ENCODE results near the gene NBAS.
"Not testable (repeated sequence)": the region's sequence is repeated elsewhere in the genome, so short reads cannot be mapped to it uniquely, and the experiment has no call there.

Gene NBAS

DNA sequence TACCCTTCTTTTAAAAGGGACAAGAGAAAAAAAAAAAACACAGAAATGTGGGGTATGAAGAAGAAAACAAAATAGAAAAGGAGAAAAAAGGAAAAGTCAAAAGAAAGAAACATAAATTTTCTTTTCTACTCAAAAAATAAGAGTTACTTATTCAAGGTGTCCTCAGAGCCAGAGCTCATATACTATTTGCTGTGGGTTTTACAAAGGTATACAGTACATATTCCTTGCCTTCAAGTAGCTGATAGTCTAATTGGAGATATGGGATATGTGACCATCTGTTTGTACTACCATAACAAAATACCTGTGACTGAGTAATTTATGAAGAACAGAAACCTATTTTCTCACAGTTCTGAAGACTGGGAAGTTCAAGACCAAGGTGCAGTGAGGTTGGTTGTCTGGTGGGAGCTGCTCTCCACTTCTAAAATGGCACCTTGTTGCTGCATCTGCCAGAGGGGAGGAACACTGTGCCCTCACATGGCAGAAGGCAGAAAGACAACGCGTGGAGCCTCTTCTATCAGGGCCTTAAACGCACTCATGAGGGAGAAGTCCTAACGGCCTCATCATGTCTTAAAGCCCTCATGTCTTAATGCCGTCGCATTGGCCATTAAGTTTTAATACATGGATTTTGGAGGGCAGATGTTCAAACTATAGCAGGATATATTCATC lies 33.9 kb downstream of the NBAS start:
- no peak for DNase-seq

DNA sequence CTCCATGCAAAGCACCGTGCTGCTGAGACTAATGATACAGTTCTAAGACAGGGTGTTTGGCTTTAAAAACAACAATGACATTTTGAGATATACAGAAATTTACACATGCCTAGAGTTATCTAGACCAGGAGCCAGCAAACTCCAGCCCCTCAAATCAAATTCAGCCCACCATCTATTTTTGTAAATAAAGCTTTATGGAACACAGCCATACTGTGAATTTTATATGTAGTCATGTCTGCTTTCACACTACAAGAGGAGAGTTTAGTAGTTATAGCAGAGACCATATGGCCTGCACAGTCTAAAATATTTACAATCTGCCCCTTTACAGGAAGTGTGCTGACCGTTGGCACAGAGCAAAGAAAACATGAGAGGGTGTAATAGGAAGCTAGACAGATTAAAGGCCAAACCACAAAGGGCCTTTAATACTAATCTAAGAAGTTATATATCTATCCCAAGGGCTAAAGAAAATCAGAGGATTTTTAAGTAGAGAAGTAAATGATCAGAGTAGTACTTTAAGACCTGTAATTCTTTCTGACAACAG lies 39.4 kb downstream of the NBAS start:
- no peak for DNase-seq

DNA sequence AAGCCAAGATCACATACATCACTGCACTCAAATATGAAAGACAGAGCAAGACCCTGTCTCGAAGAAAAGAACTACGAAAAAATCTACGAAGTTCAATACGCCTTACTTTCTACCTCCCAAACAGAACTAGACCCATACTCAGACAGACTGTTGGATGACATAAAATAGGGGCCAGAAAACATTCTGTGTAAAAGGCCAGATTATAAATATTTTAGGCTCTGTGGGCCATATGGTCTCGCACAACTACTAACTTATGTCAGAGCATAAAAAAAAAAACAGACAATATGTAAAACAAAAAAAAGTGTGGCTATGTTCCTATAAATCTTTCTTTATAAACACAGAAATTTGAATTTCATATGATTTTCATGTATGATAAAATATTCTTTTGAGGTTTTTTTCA lies 40.8 kb downstream of the NBAS start:
- no peak for DNase-seq

DNA sequence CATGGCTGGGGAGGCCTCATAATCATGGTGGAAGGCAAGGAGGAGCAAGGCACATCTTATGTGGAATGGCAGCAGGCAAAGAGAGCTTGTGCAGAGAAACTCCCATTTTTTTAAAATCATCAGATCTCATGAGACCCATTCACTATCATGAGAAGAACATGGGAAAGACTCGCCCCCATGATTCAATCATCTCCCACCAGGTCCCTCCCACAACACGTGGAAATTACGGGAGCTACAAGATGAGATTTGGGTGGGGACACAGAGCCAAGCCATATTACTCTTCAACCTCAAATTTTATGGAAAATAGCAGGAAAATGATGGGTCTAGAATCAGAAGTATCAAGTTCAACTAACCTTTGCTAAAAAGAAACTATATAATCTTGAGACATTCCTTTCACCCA lies 42.4 kb downstream of the NBAS start:
- not testable (repeated sequence) for DNase-seq

DNA sequence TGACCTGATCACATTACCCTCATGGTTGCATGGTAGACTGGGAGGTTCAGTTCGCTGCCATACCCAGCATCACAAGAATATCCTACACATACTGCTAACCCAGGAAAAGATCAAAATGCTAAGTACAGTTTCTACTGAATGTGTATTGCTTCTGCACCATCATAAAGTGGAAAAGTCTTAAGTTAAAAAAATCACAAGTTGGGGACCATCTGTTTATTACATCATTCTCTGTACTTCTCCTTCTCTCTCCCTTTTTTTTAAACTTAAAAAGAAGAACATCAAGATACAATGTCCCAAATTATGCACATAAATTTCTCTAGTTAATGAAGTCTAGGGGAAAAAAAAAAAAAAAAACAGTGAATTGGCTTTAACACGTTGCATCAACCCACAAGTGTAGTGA lies 43.3 kb downstream of the NBAS start:
- DNase-seq, result no peak

DNA sequence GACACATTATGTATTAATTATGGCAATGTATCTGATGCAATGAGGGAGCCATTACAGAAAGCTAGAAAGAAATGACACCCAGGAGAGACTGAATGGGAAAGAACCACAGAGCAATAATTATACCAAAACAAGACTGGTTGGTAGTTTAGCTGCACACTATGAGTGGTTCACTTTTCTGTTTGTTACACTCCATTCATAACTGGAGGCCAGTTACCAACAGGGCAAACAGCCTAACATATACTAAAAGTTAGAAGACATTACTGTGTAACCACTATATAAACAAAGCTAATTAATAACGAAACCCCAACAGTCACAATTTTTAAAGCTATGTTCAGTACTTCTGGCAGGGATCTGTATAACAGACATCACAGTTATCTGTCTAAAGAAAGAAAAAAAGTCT lies 49.4 kb downstream of the NBAS start:
- DNase-seq, result no peak

DNA sequence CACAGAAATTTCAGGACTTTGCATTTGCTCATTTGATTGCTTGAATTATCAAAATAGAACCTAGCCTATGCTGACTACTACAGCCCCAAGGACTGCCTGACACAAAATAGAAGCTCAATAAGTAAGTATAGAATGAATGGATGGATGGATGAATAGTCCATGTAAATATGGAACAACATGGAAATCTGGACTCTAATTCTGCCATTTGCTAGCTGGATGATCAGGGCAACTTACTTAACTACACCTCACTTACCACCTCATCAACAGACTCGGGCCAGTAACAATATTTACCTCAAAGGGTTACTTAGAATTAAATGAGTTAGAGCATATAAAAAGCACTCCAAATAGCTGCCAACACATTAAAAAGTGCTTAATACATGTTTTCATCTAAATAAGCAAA lies 50.6 kb downstream of the NBAS start:
- DNase-seq, result no peak

DNA sequence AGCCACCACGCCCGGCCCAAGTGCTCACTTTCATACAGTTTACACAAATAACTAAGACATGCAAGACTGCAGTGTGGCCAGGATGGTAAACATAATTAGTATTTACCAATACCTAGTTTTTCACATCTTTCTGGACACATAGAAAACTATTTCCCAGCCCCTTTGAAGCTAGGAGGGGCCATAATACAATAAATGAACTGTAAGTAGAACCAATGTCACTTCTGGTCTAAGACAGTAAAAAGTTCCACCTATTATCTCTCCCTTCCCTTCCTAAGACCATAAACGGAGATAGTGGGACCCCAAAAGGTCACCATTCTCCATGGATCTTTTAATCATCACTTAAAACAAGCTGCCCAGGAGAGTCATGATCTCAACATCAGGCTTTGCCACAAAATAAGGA lies 51.0 kb downstream of the NBAS start:
- DNase-seq, result no peak

DNA sequence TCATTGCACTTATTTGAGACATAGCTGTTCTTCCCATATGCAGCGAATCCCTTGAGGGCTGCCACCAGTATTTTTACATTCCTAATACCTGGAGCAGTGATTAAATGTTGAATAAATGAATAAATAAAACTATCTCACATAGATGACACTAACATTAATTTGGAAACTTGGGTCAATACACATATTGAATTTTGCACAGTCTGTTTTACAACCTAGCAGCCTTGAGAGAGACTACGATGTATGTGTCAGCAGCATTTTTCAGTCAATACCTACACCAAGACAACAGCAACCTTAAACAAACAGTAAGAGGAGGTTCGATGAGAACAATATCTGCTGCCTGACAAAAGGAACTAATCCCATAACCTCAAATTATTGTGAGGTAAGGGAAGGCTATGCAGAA lies 53.4 kb downstream of the NBAS start:
- DNase-seq, result no peak

DNA sequence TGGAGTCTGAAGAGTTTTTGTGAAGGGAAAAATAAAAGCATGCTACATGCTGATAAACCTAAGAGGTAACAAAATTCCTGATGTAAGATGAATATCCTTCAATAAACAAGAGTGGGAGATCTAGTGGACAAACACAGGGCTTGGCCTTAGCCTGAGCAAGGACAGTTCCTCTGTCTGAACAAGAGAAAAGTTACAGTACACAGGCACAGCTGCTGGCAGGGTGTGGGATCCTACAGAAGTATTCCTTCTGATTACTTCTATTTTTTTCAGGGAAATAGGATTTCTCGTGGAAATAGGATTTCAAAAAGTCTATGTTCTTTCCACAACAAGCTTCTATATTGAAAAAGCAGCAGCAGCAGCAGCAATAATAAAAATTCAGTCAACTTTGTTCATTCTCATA lies 54.1 kb downstream of the NBAS start:
- DNase-seq, result no peak

DNA sequence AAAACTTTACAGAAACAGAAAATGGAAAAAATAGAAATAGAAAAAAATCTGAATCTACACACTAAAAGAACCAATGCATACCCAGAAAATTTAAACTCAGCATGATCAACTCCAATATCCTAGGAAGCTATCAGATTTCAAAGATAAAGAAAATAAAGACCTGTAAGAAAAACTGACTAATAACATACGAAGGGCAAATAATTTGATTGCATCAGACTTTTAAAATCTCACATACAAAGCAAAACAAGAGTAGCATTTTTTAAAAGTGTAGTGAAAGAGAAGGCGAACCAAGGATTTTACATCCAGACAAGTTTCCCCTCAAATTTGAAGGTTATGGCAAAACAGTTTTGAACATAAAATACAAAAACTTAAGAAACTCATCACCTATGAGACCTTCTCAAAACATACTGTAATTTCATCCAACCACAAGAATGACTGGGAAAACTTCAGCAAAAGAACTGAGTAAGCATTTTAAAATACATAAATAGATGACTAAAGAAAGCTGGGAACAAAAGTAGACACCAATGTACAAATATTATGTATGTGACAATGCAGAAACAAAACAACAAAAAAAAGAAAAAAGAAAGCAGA lies 54.8 kb downstream of the NBAS start:
- DNase-seq, result no peak

DNA sequence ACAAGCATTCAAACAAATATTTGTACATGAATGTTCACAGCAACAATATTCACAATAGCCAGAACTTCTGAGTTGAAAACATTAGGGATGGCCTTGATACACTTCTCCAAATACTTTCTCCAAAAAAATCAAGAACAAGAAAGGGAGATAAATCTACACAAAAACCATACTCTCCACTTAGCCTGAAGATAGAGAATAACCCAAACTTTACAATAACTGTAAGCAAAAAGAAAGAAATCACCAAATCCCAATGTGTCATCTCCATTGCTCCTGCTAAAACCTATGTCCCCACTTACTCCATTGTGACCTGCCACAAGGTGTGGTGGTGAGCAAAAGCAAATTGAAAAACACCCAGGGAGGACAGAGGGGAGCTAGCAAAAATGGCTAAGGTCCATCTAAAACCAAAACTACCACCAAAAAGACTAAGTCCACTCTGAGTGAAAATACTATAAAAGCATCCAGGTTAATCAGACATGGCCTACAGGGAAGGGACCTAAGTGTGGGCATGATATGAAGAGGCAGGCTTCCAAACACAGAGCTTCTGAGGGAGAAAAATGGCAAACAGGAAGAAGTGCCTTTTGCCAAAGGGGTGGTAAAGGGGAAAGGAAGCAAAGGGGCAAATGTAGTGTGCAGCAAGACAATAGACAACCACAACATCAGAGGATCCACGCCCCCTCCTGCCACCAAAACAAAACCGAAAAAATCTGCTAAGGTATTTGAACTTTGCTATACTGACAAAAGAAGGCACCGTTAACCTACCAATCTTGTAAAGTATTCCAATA lies 56.1 kb downstream of the NBAS start:
- DNase-seq, result no peak

DNA sequence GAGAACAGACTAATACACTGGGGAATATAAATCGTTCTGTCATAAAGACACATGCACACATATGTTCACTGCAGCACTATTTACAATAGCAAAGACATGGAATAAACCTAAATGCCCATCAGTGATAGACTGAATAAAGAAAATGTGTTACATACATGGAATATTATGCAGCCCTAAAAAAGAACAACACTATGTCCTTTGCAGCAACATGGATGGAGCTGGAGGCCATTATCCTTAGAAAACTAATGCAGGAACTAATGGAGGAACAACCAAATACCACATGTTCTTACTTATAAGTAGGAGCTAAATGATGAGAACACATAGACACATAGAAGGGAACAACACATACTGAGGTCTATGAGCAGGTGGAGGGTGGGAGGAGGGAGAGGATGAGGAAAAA lies 61.9 kb downstream of the NBAS start:
- DNase-seq, result not testable (repeated sequence)

DNA sequence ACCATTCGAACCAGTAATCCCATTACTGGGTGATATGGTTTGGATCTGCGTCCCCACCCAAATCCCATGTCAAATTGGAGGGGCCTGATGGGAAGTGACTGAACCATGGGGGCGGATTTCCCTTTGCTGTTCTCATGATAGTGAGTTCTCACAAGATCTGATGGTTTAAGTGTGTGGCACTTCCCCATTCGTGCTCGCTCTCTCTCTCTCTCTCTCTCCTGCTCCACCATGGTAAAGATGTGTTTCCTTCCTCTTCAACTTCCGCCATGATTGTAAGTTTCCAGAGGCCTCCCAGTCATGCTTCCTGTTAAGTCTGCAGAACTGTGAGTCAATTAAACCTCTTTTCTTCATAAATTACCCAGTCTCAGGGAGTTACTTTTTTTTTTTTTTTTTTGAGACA lies 62.6 kb downstream of the NBAS start:
- no peak for DNase-seq

DNA sequence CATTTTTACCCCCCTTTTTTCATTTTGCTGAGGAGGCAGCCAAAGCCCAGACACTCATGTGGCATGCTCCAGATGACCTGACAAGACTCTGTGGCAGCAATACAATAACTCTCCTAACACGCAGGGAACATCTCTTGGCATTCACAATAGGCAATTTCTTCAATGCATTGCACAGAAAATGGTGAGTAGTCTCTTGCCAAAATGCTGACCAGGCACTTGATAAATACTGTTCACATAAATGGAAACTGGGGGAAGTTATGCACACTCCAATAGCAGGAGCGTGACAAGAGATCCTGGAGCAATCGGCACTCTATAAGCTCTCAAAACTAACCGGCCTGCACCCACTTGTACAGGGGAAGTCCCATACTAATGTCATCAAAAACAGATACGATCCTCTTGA lies 66.3 kb downstream of the NBAS start:
- no peak for DNase-seq

DNA sequence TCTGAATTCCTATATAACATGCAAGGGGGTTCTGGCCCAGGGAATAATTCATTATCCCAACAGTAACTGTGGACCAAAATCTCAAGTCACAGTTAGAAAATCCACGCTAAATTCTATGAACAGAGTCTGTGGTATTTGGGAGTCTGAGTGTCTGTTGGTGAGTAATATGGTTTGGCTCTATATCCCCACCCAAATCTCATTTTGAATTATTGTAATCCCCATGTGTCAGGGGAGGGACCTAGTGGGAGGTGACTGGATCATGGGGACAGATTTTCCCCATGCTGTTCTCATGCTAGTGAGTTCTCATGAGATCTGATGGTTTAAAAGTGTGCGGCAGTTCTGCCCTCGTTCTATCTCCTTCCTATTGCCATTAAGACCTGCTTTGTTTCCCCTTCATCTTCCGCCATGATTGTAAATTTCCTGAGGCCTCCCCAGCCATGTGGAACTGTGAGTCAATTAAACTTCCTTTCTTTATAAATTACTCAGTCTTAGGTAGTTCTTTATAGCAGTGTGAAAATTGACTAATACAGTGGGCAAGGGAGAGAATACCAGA lies 68.3 kb downstream of the NBAS start:
- no peak for DNase-seq

DNA sequence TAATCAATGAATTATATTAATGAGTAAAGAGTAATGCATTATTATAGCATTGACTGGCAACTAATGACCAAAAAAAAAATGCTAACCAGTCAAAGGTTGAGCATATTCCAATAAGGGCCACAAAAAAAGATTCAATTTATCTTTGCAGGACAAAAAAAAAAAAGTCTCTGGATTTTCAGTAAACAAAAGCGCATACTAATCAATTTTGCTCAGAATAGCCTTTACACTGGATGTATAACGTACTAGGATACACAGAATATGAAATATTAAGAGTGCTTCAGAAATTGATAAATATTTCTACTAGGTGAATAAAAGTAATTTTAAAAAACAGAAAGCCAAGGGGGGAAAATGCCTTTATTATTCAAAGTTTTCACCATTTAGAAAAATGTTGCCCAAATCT lies 74.4 kb downstream of the NBAS start:
- DNase-seq, result no peak

DNA sequence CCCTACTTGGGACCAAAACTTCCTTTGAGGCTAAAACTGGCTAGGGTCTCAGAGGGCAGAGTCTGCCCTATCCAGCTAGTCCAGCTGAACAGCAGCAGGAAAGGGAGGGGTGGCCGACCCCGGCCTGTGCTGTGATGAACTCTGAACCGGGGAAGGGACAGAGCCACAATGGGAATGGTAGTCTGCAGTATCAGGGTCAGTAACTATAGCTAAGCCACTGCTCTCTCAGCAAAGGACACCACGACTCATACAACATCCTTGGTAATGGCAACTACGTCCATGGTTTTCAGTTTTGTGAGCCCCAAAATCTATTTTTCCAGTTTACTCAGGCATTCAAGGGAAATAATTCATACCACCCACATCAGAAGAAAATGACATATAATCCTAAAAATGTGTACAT lies 75.2 kb downstream of the NBAS start:
- DNase-seq, result no peak

DNA sequence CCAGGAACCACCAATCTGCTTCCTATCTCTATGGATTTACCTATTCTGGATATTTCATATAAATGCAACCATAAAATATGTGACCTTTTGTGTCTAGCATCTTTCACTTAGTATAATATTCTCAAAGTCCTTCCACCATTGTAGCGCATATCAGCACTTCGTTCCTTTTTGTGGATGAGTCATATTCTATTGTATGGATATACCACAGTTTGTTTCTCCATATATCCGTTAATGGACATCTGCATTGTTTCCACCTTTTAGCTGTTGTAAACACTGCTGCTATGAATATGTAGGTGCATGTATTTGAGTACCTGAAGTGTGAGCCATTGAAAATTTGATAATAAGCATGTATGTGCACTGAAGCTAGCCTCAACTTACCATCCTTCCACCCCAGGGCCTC lies 80.1 kb downstream of the NBAS start:
- DNase-seq, result no peak

DNA sequence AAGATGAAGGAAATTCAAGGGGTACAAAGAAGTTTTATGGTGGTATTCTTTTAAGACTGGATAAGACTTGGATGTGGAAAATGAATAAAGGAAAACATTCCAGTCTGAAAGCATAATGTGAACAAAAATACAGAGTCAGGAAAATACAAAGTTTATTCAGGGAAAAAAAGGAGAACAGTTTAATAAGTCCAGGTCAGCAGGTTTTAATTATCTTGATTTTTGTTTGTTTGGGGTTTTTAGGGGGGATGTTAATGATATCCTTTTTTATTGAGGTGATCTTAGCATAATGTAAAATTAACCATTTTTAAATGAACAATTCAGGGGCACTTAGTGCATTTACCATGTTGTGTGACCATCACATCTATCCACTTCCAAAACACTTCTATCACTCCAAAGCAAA lies 80.6 kb downstream of the NBAS start:
- no peak for DNase-seq

DNA sequence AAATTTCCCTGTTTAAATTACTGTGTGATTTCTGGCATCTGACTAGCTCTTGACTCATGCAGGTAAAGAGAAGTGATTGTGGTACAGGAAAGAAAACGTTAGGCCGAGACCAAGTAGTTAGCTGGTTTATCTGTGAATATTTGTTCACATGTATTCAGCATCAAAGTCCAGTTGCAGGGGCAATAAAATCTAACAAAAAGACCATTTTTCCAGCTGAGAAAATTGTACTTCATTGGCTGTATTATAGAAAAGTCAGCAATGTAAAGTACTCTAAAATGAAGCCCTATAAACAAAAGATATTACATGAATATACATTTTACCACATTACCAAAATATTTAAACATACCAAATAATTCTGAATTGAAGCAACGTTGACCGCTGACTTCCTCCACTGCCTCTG lies 88.3 kb downstream of the NBAS start:
- no peak for DNase-seq

DNA sequence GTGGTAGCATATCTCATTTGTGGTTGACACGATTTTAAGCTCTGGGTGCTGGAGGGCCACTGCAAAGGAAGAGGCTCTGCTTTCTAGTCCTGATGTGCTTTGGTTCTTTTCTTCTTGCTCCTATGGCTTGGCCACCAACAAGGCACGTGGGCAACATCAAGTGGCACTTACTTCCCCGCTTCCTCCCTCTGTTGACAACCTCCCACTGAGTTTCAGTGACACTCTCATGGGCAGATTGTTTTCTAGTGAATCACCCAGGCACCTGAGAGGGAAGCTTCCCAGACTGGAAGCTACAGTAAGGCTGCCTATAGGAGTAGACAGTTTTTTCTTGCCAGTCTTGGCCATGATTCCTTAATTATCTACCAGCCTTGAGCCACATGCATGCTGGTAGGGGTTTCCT lies 89.0 kb downstream of the NBAS start:
- no peak for DNase-seq

DNA sequence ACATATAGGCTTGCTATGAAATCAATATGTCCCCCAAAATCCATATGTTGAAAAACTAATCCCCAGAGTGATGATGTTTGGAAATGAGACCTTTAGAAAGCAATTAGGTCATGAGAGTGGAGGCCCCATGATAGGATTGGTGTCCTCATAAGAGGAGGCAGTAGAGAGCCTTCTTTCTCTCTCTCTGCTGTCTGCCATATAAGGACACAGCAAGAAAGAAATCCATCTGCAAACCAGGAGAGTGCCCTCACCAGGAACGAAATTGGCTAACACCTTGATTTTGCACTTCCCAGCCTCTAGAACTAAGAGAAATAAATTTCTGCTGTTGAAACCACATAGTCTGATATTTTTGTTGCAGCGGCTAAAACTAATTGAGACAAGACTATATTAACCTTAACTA lies 89.5 kb downstream of the NBAS start:
- DNase-seq, result no peak

All from C1 segment of cervical spinal cord (tissue), 14 donors.